Measurements from ENCODE around the gene SOX9.
"Not testable (repeated sequence)": the region's sequence is repeated elsewhere in the genome, so short reads cannot be mapped to it uniquely, and the experiment has no call there.

SOX9 gene

DNA sequence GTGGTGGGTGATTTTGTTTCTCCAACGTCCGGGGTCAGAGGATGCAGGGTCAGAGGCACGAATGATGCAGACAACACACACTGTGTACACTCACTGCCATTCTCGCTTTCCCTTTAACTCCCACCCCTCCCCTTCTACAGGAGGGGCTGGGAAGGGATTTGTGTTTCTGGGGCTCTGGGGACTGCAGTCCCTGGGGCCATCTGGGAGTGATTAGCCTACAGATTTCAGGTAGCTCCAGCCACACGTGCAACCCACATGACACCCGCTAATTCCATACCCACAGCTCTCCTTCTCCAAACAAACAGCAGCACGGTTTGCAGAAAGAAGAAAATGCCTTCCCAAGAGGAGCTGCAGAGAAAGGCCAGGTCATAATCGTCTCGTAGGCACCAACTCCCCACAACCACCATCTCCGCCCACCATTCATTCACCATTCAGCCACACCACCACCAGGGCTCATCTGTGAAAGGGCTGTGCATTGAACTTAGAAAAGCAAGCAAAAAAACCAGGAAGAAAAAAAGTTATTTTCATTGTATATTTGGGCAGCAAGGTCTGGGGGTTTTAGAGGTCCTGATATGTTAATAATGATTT, 9.4 kb upstream of the SOX9 start:
- DNase-seq (ENCODE audit: low read depth, low spot score) = no peak

DNA sequence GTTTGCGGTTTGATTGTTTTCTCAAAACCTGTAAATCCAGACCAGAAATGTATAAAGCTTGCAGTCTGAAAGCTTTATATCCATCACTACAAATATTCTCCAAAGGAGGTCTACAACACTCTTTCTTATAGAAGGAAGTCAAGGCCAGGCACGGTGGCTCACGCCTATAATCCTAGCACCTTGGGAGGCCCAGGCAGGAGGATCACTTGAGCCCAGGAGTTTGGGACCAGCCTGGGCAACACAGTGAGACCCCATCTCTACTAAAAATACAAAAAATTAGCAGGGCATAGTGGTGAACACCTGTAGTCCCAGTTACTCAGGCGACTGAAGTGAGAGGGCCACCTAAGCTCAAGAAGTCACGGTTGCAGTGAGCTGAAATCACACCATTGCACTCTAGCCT, 8.9 kb upstream of the SOX9 start:
- not testable (repeated sequence) for DNase-seq (ENCODE audit: low read depth, low spot score)

DNA sequence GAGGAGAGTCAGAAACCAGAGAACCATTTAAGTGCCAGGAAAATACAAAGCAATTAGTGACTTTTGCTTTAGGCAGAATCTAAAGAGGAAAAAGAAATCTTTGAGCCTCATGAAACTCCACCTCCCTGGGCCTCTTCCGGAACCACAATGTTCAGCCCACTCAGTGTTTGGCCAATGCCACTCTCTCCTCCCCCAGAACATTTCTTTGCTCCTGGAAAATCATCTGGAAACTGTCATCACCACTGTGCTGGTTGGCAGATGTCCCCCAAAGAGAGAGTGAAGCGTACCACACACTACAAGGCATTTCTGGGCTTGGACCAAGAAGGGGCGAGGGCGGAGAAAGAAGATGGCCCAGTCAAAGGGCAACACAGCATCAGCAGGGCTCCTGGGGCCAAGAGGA, 7.1 kb upstream of the SOX9 start:
- no peak for DNase-seq (ENCODE audit: low read depth, low spot score)

DNA sequence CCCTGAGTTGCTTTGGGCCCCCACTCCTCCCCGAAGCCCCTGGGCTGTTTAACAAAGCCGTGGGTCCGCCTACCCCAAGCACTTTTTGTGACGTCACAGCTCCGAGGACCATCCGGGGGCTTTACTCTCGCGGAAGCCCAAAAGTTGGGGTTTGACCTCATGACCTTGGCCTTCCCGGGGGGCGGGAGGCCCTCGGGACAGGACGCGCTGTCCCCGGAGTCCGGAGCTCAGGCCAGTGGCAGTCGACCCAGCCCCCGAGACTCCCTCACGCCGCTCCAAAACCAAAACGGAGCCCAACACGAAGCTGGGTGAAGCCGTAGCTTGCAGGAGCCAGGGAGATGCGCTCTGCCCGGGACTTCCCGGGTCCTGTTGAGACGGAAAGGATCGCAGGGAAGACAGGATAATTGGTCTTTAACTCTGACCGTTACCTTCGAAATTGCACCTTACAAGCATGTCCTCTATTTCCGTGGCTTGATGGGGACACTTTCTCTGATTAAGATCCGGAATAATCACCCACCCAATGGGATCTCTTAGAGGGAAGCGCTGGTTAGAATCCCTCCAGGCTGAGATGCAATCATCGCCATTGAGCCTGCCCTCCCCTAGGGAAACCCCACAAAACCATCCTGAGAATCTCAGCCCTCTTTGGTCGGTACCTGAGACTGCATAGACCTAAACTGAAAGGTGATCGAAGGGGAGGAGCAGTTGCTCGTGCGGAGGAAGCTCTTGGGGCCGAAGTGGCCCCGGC, 4.9 kb upstream of the SOX9 start:
- no peak for DNase-seq (ENCODE audit: low read depth, low spot score)

DNA sequence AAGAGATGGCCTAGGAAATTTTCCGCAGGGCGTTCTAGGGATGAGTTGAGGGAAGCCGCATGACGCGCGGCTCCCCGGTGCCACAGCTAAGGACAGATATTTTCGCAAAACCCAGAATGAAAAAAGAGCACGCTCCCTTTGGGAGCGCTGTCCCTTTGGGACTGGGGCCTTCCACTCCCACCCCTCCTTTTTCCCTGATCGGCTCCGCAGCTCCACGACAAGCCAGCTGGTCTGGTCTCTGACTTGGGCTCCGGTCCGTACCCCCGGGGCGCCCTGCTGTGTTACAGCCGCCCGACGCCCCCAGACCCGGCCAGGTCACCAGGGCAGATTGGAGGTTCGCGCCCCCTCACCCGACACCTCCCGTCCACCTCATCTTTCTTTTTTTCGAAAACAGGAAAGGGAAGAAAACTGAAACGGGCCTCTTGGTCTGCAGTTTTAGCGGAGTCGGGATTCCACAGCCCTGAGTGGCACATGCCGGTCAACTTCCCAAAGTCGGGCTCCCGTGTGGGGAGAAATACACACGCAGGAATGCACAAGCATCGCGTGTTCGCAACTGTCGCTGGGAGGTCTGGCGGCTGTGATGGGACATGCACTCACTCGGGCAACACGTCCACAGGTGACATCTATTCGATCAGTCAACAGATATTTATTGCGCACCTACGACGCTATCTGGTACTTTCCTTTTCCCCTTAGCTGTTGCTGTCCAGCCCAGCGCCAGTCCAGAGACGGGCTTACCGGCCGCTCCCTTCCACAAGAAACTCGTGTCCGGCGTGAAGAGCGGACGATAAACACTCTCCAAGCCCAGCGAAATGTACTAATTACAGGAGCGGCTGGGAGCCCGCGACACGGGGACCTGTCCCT, 3.9 kb upstream of the SOX9 start:
- no peak for DNase-seq (ENCODE audit: low read depth, low spot score)

DNA sequence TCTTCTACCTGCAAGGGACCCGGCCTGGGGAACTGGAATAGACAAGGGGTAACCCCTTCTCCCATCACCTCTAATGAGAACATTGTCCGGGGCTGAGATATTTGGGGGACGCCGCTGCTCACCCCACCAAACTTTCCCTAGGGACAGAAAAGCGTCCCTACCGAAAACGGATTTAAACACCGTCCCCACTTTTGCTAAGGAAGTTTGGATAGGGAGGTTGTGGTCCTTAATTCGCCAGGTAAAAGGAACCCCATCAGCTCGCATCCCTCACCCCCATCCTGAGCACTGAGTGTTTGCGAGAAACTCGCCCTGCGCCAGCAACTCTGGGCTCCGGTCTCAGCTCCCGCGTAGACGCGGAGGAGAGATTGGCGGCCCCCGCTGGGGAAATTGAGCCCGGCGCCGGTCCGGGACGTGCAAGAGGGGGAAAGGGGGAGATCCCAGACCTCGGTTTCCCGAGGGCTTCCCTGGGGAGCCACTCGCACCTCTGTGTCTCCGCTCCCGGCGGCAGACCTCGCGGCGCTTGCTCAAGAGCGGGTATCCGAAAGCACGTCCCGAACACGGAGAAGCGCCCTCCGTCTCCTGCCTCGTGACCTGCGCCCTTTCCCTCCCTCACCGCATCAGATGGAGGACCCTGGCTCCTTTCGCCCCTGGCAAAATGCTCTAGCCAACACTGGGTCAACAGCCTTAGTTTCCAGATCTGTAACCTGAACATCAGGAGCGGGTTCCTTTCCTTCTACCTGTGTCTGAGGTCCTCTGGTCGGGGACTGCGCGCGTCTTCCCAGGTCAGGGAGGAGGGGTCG, 3.1 kb upstream of the SOX9 start:
- no peak for DNase-seq (ENCODE audit: low read depth, low spot score)

DNA sequence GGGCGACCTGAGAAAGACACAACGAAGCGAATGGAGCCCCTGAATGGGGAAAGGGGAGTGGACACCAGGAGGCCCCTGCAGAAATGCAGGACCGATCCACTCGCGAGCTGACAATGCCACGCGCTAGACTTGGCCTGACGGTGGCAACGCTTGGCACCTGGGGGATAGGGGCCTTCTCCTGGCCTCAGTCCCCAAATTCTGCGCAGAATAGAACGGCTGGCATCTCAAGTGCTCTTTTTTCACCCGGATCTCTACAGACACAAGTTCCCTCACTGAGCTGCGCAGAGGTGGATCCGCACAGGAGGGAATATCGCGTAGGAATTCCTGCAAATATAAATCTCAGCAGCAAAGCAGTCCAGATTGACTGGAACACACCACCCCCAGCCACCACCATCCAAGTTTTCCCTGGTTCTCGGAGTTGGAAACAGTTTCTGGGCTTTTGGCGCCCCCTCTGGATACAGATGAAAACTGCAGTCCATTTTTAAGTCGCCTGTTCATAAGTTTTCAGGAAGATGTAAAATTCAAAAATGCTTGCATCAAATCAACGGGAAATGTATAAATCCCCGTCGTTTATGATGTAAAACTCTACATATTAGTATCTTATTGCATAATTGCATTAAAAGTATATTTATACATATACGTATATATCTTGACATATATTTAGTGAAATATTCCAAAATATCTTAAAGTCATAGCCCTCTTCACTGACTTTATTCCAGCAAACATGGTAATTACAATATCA, 2.3 kb upstream of the SOX9 start:
- no peak for DNase-seq (ENCODE audit: low read depth, low spot score)

DNA sequence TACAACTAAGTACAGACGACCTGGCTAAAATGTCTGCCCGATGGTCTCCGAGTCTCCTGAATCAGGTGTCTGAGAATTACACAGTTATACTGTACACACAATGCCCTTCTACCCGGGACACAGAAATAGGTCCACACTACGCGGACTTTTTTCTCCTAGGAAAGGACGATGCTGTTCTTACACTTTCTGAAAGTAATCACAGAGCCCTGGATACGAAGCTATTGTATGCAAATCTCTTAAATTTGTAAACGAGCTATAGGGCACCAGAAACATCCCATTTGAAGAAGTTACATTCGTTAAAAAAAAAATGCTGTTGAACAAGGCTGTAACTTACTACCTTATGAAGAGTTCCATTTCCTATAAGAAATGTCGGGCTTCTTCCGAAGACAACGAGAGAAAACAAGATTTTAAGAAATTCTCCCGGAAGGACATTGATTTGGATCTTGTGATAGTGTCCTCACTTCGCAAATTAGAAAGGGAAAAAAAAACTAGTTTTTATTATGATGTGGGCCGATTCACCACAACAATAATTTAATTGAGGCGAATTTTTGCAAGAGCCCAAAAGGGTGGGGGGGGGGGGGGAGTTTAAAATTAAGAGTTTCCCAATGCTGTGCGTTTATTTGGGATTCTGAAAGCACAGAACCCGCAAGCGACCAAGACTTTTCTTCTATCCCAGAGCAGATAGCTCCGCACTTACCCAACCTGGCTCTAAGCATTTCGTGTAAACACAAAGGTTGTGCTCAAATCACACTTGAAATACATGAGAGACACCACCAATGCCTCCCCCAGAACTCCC, 1.5 kb upstream of the SOX9 start:
- DNase-seq (ENCODE audit: low read depth, low spot score) = no peak

DNA sequence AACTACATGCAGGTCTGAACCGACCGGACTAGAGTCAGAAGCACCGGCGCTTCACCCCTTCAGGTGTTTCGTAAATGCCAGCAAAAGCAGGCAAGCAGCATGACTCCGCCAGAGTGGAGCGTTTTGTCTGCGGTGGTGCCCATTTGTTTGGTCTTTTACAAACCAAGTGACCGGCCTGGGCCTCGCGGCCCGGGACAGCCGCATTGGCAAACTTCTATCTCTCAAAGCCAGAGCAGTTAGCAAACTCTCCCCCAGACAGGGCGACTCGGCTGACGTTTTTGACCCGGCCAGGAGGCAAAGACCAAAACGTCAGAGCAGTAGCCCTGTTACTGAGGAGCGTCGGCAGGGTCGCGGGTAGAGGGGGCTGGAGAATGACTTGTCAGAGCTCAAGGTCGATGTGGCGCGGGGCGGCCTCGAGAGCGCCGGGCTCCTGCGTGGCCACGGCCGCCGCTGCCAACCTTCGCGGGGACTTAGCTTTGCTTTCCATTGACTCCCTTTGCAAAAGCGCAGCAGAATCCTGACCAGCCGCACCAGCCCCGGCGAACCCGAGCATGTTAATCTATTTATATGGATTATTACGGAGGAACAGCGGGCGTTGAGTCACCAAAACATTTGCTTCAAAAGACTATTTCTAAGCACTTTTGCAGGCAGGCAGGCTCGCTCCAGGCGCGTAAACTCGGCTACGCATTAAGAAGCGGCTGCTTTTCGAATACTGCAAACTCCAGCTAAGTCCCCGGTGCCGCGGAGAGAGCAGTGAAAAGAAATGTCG, 763 bp upstream of the SOX9 start:
- no peak for DNase-seq (ENCODE audit: low read depth, low spot score)

DNA sequence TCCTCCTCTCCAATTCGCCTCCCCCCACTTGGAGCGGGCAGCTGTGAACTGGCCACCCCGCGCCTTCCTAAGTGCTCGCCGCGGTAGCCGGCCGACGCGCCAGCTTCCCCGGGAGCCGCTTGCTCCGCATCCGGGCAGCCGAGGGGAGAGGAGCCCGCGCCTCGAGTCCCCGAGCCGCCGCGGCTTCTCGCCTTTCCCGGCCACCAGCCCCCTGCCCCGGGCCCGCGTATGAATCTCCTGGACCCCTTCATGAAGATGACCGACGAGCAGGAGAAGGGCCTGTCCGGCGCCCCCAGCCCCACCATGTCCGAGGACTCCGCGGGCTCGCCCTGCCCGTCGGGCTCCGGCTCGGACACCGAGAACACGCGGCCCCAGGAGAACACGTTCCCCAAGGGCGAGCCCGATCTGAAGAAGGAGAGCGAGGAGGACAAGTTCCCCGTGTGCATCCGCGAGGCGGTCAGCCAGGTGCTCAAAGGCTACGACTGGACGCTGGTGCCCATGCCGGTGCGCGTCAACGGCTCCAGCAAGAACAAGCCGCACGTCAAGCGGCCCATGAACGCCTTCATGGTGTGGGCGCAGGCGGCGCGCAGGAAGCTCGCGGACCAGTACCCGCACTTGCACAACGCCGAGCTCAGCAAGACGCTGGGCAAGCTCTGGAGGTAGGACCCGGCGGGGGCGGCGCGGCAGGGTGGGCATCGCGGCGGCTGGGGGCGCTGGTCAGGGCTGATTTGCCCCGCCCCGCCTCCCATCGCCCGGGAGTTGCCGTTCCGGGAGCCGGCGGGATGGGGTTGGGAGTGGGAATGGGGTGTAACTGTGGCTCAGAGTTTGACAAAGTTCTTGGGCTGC, 567 bp downstream of the SOX9 start:
- DNase-seq (ENCODE audit: low read depth, low spot score) = no peak

DNA sequence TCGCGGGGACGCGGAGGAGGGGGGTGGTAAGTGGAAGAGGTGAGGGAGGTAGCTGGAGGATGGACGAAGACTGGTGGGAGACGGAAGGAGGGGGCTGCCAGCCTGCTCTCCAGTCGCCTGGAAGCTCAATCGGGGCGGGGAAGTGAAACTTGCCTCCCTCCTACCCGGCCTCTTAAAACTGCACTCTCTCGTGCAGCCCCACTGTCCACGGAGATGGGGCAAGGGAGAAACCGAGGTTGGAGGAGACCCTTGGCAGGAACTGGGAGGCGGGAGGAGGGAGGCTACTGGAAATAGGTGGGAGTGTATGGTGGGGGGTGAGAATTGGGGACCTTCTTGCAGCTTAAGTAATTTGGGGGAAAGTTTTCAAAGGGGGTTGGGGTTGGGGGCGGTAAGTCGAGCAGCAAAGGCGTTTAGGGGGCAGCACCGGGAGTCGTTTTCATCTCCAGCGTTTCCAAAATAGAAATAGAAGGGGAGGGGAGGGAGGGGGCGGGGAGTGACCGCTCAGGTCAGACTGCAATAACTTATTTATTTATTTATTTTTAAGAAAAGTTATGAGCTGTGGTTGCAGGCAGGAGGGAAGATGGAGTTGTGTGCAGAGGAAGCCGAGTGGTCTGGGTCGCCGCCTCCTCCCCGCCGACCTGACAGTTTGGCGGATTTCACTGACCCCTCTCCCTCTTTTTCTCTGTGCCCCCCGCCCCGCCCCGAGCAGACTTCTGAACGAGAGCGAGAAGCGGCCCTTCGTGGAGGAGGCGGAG, 1.4 kb downstream of the SOX9 start:
- DNase-seq (ENCODE audit: low read depth, low spot score) = no peak

DNA sequence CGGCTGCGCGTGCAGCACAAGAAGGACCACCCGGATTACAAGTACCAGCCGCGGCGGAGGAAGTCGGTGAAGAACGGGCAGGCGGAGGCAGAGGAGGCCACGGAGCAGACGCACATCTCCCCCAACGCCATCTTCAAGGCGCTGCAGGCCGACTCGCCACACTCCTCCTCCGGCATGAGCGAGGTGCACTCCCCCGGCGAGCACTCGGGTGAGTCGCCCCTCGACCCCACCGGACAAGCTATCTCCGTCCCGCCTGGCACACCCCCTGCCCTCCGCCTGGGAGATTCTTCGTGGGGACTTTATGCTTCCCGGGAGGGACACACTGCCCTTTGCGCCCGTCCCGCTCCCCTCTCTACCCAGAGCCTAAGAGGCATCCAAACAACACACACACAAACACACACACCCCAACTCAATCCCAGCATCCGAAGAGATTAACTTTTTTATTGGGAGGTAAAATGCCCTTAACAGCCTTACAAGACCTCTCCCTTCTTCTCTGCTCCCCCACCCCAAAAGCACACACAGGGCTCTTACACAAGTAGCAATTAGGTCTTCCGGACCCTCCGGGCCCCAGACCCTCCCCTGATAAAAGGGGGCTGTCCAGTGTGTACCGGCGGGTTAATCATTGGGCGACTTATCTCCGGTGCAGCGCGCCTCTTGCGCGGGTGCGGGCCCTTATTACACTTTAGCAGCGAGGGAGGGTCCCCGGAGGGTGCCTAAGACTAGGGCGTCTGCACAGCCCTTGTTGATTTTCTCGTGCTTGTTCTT, 2.1 kb downstream of the SOX9 start:
- no peak for DNase-seq (ENCODE audit: low read depth, low spot score)

DNA sequence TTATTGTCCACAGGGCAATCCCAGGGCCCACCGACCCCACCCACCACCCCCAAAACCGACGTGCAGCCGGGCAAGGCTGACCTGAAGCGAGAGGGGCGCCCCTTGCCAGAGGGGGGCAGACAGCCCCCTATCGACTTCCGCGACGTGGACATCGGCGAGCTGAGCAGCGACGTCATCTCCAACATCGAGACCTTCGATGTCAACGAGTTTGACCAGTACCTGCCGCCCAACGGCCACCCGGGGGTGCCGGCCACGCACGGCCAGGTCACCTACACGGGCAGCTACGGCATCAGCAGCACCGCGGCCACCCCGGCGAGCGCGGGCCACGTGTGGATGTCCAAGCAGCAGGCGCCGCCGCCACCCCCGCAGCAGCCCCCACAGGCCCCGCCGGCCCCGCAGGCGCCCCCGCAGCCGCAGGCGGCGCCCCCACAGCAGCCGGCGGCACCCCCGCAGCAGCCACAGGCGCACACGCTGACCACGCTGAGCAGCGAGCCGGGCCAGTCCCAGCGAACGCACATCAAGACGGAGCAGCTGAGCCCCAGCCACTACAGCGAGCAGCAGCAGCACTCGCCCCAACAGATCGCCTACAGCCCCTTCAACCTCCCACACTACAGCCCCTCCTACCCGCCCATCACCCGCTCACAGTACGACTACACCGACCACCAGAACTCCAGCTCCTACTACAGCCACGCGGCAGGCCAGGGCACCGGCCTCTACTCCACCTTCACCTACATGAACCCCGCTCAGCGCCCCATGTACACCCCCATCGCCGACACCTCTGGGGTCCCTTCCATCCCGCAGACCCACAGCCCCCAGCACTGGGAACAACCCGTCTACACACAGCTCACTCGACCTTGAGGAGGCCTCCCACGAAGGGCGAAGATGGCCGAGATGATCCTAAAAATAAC, 3.0 kb downstream of the SOX9 start:
- DNase-seq (ENCODE audit: low read depth, low spot score) = no peak

DNA sequence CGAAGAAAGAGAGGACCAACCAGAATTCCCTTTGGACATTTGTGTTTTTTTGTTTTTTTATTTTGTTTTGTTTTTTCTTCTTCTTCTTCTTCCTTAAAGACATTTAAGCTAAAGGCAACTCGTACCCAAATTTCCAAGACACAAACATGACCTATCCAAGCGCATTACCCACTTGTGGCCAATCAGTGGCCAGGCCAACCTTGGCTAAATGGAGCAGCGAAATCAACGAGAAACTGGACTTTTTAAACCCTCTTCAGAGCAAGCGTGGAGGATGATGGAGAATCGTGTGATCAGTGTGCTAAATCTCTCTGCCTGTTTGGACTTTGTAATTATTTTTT, 3.6 kb downstream of the SOX9 start:
- no peak for DNase-seq (ENCODE audit: low read depth, low spot score)

DNA sequence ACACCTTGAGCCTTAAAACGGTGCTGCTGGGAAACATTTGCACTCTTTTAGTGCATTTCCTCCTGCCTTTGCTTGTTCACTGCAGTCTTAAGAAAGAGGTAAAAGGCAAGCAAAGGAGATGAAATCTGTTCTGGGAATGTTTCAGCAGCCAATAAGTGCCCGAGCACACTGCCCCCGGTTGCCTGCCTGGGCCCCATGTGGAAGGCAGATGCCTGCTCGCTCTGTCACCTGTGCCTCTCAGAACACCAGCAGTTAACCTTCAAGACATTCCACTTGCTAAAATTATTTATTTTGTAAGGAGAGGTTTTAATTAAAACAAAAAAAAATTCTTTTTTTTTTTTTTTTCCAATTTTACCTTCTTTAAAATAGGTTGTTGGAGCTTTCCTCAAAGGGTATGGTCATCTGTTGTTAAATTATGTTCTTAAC, 4.4 kb downstream of the SOX9 start:
- DNase-seq (ENCODE audit: low read depth, low spot score) = no peak

DNA sequence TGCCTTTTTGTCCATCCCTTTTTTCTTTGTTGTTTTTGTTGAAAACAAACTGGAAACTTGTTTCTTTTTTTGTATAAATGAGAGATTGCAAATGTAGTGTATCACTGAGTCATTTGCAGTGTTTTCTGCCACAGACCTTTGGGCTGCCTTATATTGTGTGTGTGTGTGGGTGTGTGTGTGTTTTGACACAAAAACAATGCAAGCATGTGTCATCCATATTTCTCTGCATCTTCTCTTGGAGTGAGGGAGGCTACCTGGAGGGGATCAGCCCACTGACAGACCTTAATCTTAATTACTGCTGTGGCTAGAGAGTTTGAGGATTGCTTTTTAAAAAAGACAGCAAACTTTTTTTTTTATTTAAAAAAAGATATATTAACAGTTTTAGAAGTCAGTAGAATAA, 4.9 kb downstream of the SOX9 start:
- DNase-seq (ENCODE audit: low read depth, low spot score) = no peak
